Thyroid gland (tissue), 4 donors: ENCODE data around the gene ANO2.

Experiments
- POLR2A ChIP-seq, 2 donors: fragments of 450-650 bp; IDR thresholded peaks; one replicate each; pipeline ENCODE4 v1.6.1; 2017; ENCODE audit warnings: antibody characterized with exemption in 2 of 2, mild to moderate bottlenecking in 2 of 2, moderate library complexity in 1 of 2
- TF ChIP-seq, protein P1 (sequence below), 6 experiments: fragments of 200-600 bp in 3 of 6; fragments of 450-650 bp in 3 of 6; sonication (generic) in 3 of 6; IDR thresholded peaks; one replicate each; pipeline ENCODE4 v1.5.1; 2016 to 2019; ENCODE audit warnings: antibody characterized with exemption in 6 of 6, mild to moderate bottlenecking in 2 of 6, inconsistent platforms in 1 of 6, moderate library complexity in 1 of 6

- TF ChIP-seq, protein P1, sequence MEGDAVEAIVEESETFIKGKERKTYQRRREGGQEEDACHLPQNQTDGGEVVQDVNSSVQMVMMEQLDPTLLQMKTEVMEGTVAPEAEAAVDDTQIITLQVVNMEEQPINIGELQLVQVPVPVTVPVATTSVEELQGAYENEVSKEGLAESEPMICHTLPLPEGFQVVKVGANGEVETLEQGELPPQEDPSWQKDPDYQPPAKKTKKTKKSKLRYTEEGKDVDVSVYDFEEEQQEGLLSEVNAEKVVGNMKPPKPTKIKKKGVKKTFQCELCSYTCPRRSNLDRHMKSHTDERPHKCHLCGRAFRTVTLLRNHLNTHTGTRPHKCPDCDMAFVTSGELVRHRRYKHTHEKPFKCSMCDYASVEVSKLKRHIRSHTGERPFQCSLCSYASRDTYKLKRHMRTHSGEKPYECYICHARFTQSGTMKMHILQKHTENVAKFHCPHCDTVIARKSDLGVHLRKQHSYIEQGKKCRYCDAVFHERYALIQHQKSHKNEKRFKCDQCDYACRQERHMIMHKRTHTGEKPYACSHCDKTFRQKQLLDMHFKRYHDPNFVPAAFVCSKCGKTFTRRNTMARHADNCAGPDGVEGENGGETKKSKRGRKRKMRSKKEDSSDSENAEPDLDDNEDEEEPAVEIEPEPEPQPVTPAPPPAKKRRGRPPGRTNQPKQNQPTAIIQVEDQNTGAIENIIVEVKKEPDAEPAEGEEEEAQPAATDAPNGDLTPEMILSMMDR (IDR thresholded peaks at IDR 0.05), result no peak
- no peak for TF ChIP-seq POLR2A (IDR thresholded peaks at IDR 0.05)
These were observed 40.1 kb downstream of the ANO2 start for GRCh38 chr12:5904969-5905368.
